WERI-Rb-1 (cell line): ENCODE measurements around the gene MIR17HG.
A peak's percentile ranks its signal among the peaks of the same experiment; 100 is the strongest.
"Not testable (repeated sequence)": the region's sequence is repeated elsewhere in the genome, so short reads cannot be mapped to it uniquely, and the experiment has no call there.

Source experiments
- DNase-seq: peaks from one replicate; pipeline ENCODE4 v3.0.0-alpha.2; 2020
- H3K27ac ChIP-seq: fragments of 250-450 bp; sonication (Bioruptor Pico); 2 replicates; pipeline ENCODE4 v1.5.1; 2020; ENCODE audit warnings: mild to moderate bottlenecking, moderate library complexity
- H3K27me3 ChIP-seq: fragments of 250-450 bp; sonication (Bioruptor Pico); 2 replicates; pipeline ENCODE4 v1.5.1; 2021; ENCODE audit warnings: mild to moderate bottlenecking, low read depth, moderate library complexity; ENCODE audit not compliant: insufficient read depth, severe bottlenecking
- H3K36me3 ChIP-seq: fragments of 250-450 bp; sonication (Bioruptor Pico); 2 replicates; pipeline ENCODE4 v1.5.1; 2020; ENCODE audit warnings: mild to moderate bottlenecking, moderate library complexity
- H3K4me3 ChIP-seq: 2 replicates; pipeline ENCODE4 v1.5.1; 2011; ENCODE audit warnings: low read depth, mild to moderate bottlenecking, control low read depth, low read length
- H3K9me3 ChIP-seq: fragments of 250-450 bp; sonication (Bioruptor Pico); 2 replicates; pipeline ENCODE4 v1.5.1; 2021; ENCODE audit warnings: mild to moderate bottlenecking, moderate library complexity; ENCODE audit not compliant: severe bottlenecking
- TF ChIP-seq, protein P1 (sequence below): IDR thresholded peaks from 2 replicates; pipeline ENCODE4 v1.5.1; 2011; ENCODE audit warnings: low read depth, mild to moderate bottlenecking, control low read depth, inconsistent platforms, low read length

The MIR17HG gene

DNA sequence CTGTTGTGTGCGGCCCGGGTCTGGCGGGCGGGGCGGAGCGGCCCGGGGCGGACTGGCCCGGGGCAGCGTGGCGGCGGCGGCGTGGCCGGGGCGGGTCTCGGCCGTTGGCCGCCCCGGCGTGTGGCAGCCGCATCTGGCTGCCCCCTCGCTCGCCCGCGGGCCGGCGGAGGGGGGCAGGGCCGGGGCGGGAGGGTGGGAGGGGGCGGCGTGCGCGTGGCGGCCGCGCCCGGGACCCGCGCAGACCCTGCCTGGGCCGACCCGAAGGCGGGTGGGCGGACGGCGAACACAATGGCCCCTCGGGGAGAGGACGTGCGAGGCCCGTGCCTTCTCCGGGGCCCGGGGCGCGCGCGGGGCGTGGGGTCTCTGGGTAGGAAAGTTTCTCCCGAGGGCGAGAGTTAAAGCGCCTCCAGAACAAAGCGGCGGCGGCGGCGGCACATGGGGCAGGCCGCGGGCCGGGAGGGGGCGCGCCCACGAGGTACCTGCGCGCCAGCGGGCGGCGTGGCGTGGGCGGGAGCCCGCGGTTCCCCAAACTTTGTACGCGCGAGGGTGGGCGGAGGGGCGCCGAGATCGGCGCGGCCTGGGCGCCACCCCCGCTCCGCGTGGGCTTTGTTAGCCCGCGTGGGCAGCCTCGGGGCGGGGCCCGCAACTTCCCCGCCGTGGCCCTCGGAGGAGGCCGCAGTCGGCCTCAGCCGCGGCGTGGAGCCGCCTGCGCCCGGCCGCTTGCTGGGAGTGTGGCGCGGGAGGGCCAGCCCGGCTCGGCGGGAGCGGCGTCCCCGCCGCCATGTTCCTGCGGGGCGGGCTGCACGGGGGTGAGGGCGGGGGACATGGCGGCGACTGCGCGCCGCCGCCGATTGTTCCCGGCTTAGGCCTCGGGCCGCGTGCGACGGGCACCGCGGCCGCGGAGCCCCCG, 764 bp downstream of the MIR17HG start:
- peak; percentile 60 for DNase-seq
- TF ChIP-seq, protein P1, sequence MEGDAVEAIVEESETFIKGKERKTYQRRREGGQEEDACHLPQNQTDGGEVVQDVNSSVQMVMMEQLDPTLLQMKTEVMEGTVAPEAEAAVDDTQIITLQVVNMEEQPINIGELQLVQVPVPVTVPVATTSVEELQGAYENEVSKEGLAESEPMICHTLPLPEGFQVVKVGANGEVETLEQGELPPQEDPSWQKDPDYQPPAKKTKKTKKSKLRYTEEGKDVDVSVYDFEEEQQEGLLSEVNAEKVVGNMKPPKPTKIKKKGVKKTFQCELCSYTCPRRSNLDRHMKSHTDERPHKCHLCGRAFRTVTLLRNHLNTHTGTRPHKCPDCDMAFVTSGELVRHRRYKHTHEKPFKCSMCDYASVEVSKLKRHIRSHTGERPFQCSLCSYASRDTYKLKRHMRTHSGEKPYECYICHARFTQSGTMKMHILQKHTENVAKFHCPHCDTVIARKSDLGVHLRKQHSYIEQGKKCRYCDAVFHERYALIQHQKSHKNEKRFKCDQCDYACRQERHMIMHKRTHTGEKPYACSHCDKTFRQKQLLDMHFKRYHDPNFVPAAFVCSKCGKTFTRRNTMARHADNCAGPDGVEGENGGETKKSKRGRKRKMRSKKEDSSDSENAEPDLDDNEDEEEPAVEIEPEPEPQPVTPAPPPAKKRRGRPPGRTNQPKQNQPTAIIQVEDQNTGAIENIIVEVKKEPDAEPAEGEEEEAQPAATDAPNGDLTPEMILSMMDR: 0 out of 2 replicates have a peak, but pooled peaks have one; percentile 13
- peak overlapping the region; percentile 99 for H3K27ac ChIP-seq
- H3K4me3 ChIP-seq: peak overlapping the region; percentile 99
- H3K27me3 ChIP-seq: no peaks in the 10 kb centered on the region
- peaks cover 51% of the 10 kb centered on the region for H3K36me3 ChIP-seq
- H3K9me3 ChIP-seq: no peaks in the 10 kb centered on the region

DNA sequence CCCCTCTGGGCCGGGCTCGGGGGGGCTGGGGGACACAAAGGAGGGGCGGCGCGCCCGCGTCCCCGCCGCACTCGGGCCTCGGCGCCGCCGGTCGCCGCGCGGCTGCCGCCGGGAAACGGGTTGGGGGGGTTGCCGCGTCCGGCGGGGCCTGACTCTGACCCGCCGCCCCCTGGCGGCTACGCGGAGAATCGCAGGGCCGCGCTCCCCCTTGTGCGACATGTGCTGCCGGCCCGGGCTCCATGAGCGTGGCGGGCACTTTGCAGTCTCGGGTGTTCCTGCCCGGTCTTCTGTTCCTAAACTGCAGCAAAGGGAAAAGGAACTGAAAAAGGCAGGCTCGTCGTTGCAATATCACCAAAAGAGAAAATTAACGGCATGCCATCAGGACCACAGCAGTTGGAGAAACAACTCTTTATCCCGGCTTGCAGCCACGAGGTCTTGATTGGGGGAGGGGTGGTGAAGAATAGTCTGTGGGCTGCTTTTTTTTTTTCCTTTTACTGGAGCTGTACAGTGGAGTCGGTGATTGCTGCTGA, 1.5 kb downstream of the MIR17HG start:
- H3K36me3 ChIP-seq: peaks cover 58% of the 10 kb centered on the region
- H3K27me3 ChIP-seq: no peaks in the 10 kb centered on the region
- TF ChIP-seq, protein P1: peak; percentile 99
- DNase-seq: peak; percentile 98
- peak overlapping the region; percentile 99 for H3K4me3 ChIP-seq
- H3K9me3 ChIP-seq: no peaks in the 10 kb centered on the region
- H3K27ac ChIP-seq: peak overlapping the region; percentile 99

- no peak for DNase-seq
- peak overlapping the region; percentile 99 for H3K4me3 ChIP-seq
- TF ChIP-seq, protein P1: no peak
- H3K27me3 ChIP-seq: no peaks in the 10 kb centered on the region
- no peaks in the 10 kb centered on the region for H3K9me3 ChIP-seq
- peak overlapping the region; percentile 99 for H3K27ac ChIP-seq
- H3K36me3 ChIP-seq: peaks cover 71% of the 10 kb centered on the region
These were observed 2.8 kb downstream of the MIR17HG start for GRCh38 chr13:91349992-91350911.

- H3K27ac ChIP-seq: no peak overlapping the region; the same call in 1 of the 2 replicates
- DNase-seq: no peak
- peak overlapping the region; percentile 99 for H3K4me3 ChIP-seq
- TF ChIP-seq, protein P1: no peak
- no peaks in the 10 kb centered on the region for H3K9me3 ChIP-seq
- peaks cover 79% of the 10 kb centered on the region for H3K36me3 ChIP-seq
- H3K27me3 ChIP-seq: no peaks in the 10 kb centered on the region
These were observed 3.6 kb downstream of the MIR17HG start for GRCh38 chr13:91351123-91351522.

- TF ChIP-seq, protein P1: no peak
- Histone ChIP-seq H3K4me3 (no peak overlapping the region), H3K27ac (no peak overlapping the region), H3K36me3 (peaks cover 88% of the 10 kb centered on the region), H3K27me3 (no peaks in the 10 kb centered on the region), H3K9me3 (no peaks in the 10 kb centered on the region)
- DNase-seq: no peak
These were observed 4.5 kb downstream of the MIR17HG start for GRCh38 chr13:91351980-91352379.

DNA sequence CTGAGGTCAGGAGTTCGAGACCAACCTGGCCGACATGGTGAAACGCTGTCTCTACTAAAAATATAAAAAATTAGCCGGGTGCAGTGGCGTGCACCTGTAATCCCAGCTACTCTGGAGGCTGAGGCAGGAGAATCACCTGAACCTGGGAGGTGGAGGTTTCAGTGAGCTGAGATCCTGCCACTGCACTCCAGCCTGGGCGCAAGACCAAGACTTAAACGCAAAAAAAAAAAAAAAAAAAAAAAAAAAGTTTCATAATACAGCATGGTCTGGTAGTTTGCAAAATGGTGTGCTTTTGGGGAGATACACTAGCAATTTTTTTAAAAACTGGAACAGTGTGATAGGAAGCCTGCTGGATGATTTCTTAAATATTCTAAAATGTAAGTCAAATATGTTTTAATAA, 5.4 kb downstream of the MIR17HG start:
- H3K27me3 ChIP-seq, H3K4me3 ChIP-seq, DNase-seq, H3K27ac ChIP-seq, H3K9me3 ChIP-seq: not testable (repeated sequence)
- H3K36me3 ChIP-seq: peaks cover 91% of the 10 kb centered on the region
